OCI-LY7 (cell line): ENCODE measurements around the gene CUBN. TPM values are rescaled to one million over a fixed set of nuclear protein-coding genes. Genes with fewer than 3 reads are reported as not detected.

Source experiments
- BruUV-seq: library from RNA; stranded (reverse); fragments of 400-500 nt; replicated peaks from 2 replicates; lab custom pipeline; 2021; lab: Mats Ljungman, UMichigan
- CTCF ChIA-PET: fragments of 300-600 bp; sonication (Branson Sonifier 250); formaldehyde crosslinking; loops from one replicate; lab custom pipeline; 2022; ENCODE audit warnings: antibody characterized with exemption; ENCODE audit not compliant: unreplicated experiment; lab: Charles Lee
- POLR2A ChIA-PET: fragments of 300-600 bp; sonication (Branson Sonifier 250); formaldehyde crosslinking; loops from one replicate; lab custom pipeline; 2022; ENCODE audit warnings: antibody characterized with exemption; lab: Charles Lee
- DNase-seq: peaks from one replicate; pipeline ENCODE4 v3.0.0-alpha.2; 2015; ENCODE audit warnings: low spot score
- H2AFZ ChIP-seq: fragments of 200-600 bp; sonication (generic), shearing (Covaris generic); 2 replicates; pipeline ENCODE4 v1.6.1; 2014; ENCODE audit warnings: mild to moderate bottlenecking, antibody characterized with exemption, low read length, moderate library complexity
- H3K27ac ChIP-seq: fragments of 200-600 bp; sonication (generic); 2 replicates; pipeline ENCODE4 v1.5.1; 2014; ENCODE audit warnings: mixed run types, low read depth, mild to moderate bottlenecking, moderate library complexity, low read length, inconsistent platforms; ENCODE audit not compliant: poor library complexity, severe bottlenecking
- H3K36me3 ChIP-seq: fragments of 200-600 bp; sonication (generic); 2 replicates; pipeline ENCODE4 v1.6.1; 2014; ENCODE audit warnings: mild to moderate bottlenecking, antibody characterized with exemption, low read length, moderate library complexity, mixed read lengths; ENCODE audit not compliant: insufficient read depth
- H3K4me1 ChIP-seq: fragments of 200-600 bp; sonication (generic); 2 replicates; pipeline ENCODE4 v1.5.1; 2014; ENCODE audit warnings: mild to moderate bottlenecking, low read length; ENCODE audit not compliant: insufficient read depth, poor library complexity, severe bottlenecking
- H3K4me2 ChIP-seq: fragments of 200-600 bp; sonication (generic); 2 replicates; pipeline ENCODE4 v1.6.1; 2014; ENCODE audit warnings: mild to moderate bottlenecking, low read length
- H3K4me3 ChIP-seq: fragments of 200-600 bp; sonication (generic); 2 replicates; pipeline ENCODE4 v1.5.1; 2014; ENCODE audit warnings: mild to moderate bottlenecking, low read depth, low read length; ENCODE audit not compliant: poor library complexity, severe bottlenecking
- H3K79me2 ChIP-seq: fragments of 200-600 bp; sonication (generic); 2 replicates; pipeline ENCODE4 v1.6.1; 2016; ENCODE audit warnings: low read depth, mild to moderate bottlenecking, low read length, moderate library complexity, mixed read lengths; ENCODE audit not compliant: insufficient read depth
- H3K9me2 ChIP-seq: fragments of 200-600 bp; sonication (generic); 2 replicates; pipeline ENCODE4 v1.6.1; 2016; ENCODE audit warnings: mild to moderate bottlenecking, low read length, mixed read lengths; ENCODE audit not compliant: insufficient read depth
- H3K9me3 ChIP-seq: fragments of 200-600 bp; sonication (generic); 2 replicates; pipeline ENCODE4 v1.6.1; 2014; ENCODE audit warnings: mild to moderate bottlenecking, mixed run types, low read length, mixed read lengths
- H4K20me1 ChIP-seq: fragments of 200-600 bp; sonication (generic); 2 replicates; pipeline ENCODE4 v1.6.1; 2014; ENCODE audit warnings: mild to moderate bottlenecking, antibody characterized with exemption, low read length, moderate library complexity, mixed read lengths; ENCODE audit not compliant: insufficient read depth
- CTCF ChIP-seq: fragments of 200-600 bp; sonication (generic); conservative IDR thresholded peaks from 2 replicates; pipeline ENCODE4 v1.5.1; 2014; ENCODE audit warnings: mild to moderate bottlenecking, antibody characterized with exemption, low read length, moderate library complexity, mixed read lengths
- EZH2phosphoT487 ChIP-seq: fragments of 200-600 bp; sonication (generic); IDR thresholded peaks from 2 replicates; pipeline ENCODE4 v1.6.1; 2018; ENCODE audit warnings: low read depth, borderline replicate concordance, mild to moderate bottlenecking, mixed run types, antibody characterized with exemption, low read length, moderate library complexity, mixed read lengths
- intact Hi-C: fragments of 100-400 bp; cut with micrococcal nuclease; formaldehyde crosslinking; loops from one replicate; pipeline ENCODE4 v1.10.0; 2022; ENCODE audit not compliant: unreplicated experiment
- total RNA-seq, 2 experiments: library from RNA; depleted of rRNA in 1 of 2; stranded (reverse); fragments of >200 nt in 1 of 2; shearing (Covaris generic) in 1 of 2; gene quantifications; 2 replicates each; pipeline ENCODE4 v1.2.3, GENCODE V29; 2014 to 2022

Gene CUBN
- total RNA-seq, 2 experiments from 2014 or later, result 0.13 to 0.25 TPM

- no peaks in the 10 kb centered on the region for H3K79me2 ChIP-seq
- CTCF ChIA-PET, result no interaction called here
- no peaks in the 10 kb centered on the region for H3K4me1 ChIP-seq
- no TSS peak for BruUV-seq
- H4K20me1 ChIP-seq, result no peaks in the 10 kb centered on the region
- no peaks in the 10 kb centered on the region for H3K9me3 ChIP-seq
- TF ChIP-seq CTCF (no peak), EZH2phosphoT487 (no peak)
- no peak for DNase-seq
- intact Hi-C loops, result no loop called here
- no peaks in the 10 kb centered on the region for H3K36me3 ChIP-seq
- H3K4me3 ChIP-seq, result no peak overlapping the region
- no peaks in the 10 kb centered on the region; the same call in 1 of the 2 replicates for H3K9me2 ChIP-seq
- H3K4me2 ChIP-seq, result no peak overlapping the region
- no peak overlapping the region for H3K27ac ChIP-seq
- no peak overlapping the region for H2AFZ ChIP-seq
- POLR2A ChIA-PET, result no interaction called here
Observed at GRCh38 chr10:16999665-17000451, 129.8 kb downstream of the CUBN start.

GRCh38 chr10:16996530-16996964 lies 133.1 kb downstream of the CUBN start:
- Histone ChIP-seq H3K9me3 (no peaks in the 10 kb centered on the region), H2AFZ (no peak overlapping the region), H3K4me3 (no peak overlapping the region), H3K36me3 (no peaks in the 10 kb centered on the region), H3K4me2 (no peak overlapping the region), H3K27ac (no peak overlapping the region), H4K20me1 (no peaks in the 10 kb centered on the region), H3K79me2 (no peaks in the 10 kb centered on the region), H3K4me1 (no peaks in the 10 kb centered on the region), H3K9me2 (no peaks in the 10 kb centered on the region)
- CTCF ChIA-PET, result no interaction called here
- intact Hi-C loops, result no loop called here
- no peak for TF ChIP-seq CTCF
- no peak for TF ChIP-seq EZH2phosphoT487
- BruUV-seq, result no TSS peak
- no peak for DNase-seq
- POLR2A ChIA-PET, result interaction anchor here (0.7 kb wide), 1 partner anchor 24 kb away, joined by 3 read pairs; no protein-coding TSS in a partner anchor
